ENCODE results near the gene COG2. TPM values are rescaled to one million over a fixed set of nuclear protein-coding genes. Genes with fewer than 3 reads are reported as not detected.
"Not testable (repeated sequence)": the region's sequence is repeated elsewhere in the genome, so short reads cannot be mapped to it uniquely, and the experiment has no call there.

The COG2 gene
- total RNA-seq, 6 experiments from 2014 or later, result 9.0 to 18.7 (median 13.0) TPM

- no peaks in the 10 kb centered on the region for H3K27me3 ChIP-seq
- no peaks in the 10 kb centered on the region for H3K36me3 ChIP-seq
- intact Hi-C loops (cut with DNase I), result no loop called here
- ATAC-seq (no peak), DNase-seq (no peak)
- H3K4me1 ChIP-seq, result peaks cover 0 to 6% (median 0%) of the 10 kb centered on the region in 4 donors
- WGBS (ENCODE audit: insufficient coverage, low coverage, low lambda C conversion rate, missing lambda C conversion rate), result 81% methylated on average over 2 of the region's 2 CpGs
- no peaks in the 10 kb centered on the region for H3K9me3 ChIP-seq
- no peak overlapping the region for H3K27ac ChIP-seq
- H3K4me3 ChIP-seq, result no peak overlapping the region
- TF ChIP-seq POLR2A (IDR thresholded peaks at IDR 0.05) (no peak), CTCF (IDR thresholded peaks at IDR 0.05) (no peak)
These were observed 9.0 kb downstream of the COG2 start for GRCh38 chr1:230651235-230651634.

GRCh38 chr1:230656719-230657118, 14.4 kb downstream of the COG2 start:
- 73% methylated on average over 1 of the region's 1 CpG for WGBS (ENCODE audit: insufficient coverage, low coverage, low lambda C conversion rate, missing lambda C conversion rate)
- H3K36me3 ChIP-seq, result peaks cover 0 to 17% (median 7%) of the 10 kb centered on the region in 4 donors
- H3K27ac ChIP-seq; intact Hi-C loops (cut with DNase I); DNase-seq; H3K9me3 ChIP-seq; H3K4me1 ChIP-seq; ATAC-seq; H3K4me3 ChIP-seq; H3K27me3 ChIP-seq: not testable (repeated sequence)

- ATAC-seq, result not testable (repeated sequence)
- no CpG with 5 or more reads among the region's 1 CpG for WGBS (ENCODE audit: insufficient coverage, low coverage, low lambda C conversion rate, missing lambda C conversion rate)
These were observed 15.8 kb downstream of the COG2 start for GRCh38 chr1:230658103-230658502.

GRCh38 chr1:230658691-230659090, 16.4 kb downstream of the COG2 start:
- intact Hi-C loops (cut with DNase I), result no loop called here
- H3K9me3 ChIP-seq, result no peaks in the 10 kb centered on the region
- no peak overlapping the region for H3K27ac ChIP-seq
- no peaks in the 10 kb centered on the region for H3K4me1 ChIP-seq
- DNase-seq (no peak), ATAC-seq (no peak)
- no peaks in the 10 kb centered on the region for H3K27me3 ChIP-seq
- H3K4me3 ChIP-seq, result no peak overlapping the region
- WGBS (ENCODE audit: insufficient coverage, low coverage, low lambda C conversion rate, missing lambda C conversion rate), result 92% methylated on average over 2 of the region's 2 CpGs
- H3K36me3 ChIP-seq, result peaks cover 0 to 22% (median 8%) of the 10 kb centered on the region in 4 donors
- TF ChIP-seq CTCF (IDR thresholded peaks at IDR 0.05), result no peak
- no peak for TF ChIP-seq POLR2A (IDR thresholded peaks at IDR 0.05)

More at GRCh38 chr1:230658103-230658502, 15.8 kb downstream of the COG2 start:
- DNase-seq; H3K9me3 ChIP-seq; H3K4me3 ChIP-seq; H3K4me1 ChIP-seq; H3K27me3 ChIP-seq; intact Hi-C loops (cut with DNase I); H3K27ac ChIP-seq: not testable (repeated sequence)
- H3K36me3 ChIP-seq, result peaks cover 0 to 17% (median 8%) of the 10 kb centered on the region in 4 donors

GRCh38 chr1:230661976-230662375, 19.7 kb downstream of the COG2 start:
- H3K4me1 ChIP-seq, result no peaks in the 10 kb centered on the region
- DNase-seq (no peak), ATAC-seq (no peak)
- no peaks in the 10 kb centered on the region for H3K9me3 ChIP-seq
- peaks cover 0 to 52% (median 17%) of the 10 kb centered on the region in 4 donors for H3K36me3 ChIP-seq
- H3K4me3 ChIP-seq, result no peak overlapping the region
- 64% methylated on average over 4 of the region's 4 CpGs for WGBS (ENCODE audit: insufficient coverage, low coverage, low lambda C conversion rate, missing lambda C conversion rate)
- H3K27me3 ChIP-seq, result no peaks in the 10 kb centered on the region
- TF ChIP-seq CTCF (IDR thresholded peaks at IDR 0.05), result no peak
- no peak for TF ChIP-seq POLR2A (IDR thresholded peaks at IDR 0.05)
- no peak overlapping the region for H3K27ac ChIP-seq
- intact Hi-C loops (cut with DNase I), result no loop called here

- no peaks in the 10 kb centered on the region for H3K9me3 ChIP-seq
- peaks cover 0 to 87% (median 12%) of the 10 kb centered on the region in 4 donors for H3K36me3 ChIP-seq
- TF ChIP-seq POLR2A (IDR thresholded peaks at IDR 0.05), result no peak
- TF ChIP-seq CTCF (IDR thresholded peaks at IDR 0.05), result no peak
- no peak overlapping the region for H3K4me3 ChIP-seq
- H3K4me1 ChIP-seq, result no peaks in the 10 kb centered on the region
- 98% methylated on average over 5 of the region's 6 CpGs for WGBS (ENCODE audit: insufficient coverage, low coverage, low lambda C conversion rate, missing lambda C conversion rate)
- ATAC-seq, result no peak
- H3K27me3 ChIP-seq, result no peaks in the 10 kb centered on the region
- DNase-seq, result no peak
- H3K27ac ChIP-seq, result no peak overlapping the region
- intact Hi-C loops (cut with DNase I), result no loop called here
These were observed 25.9 kb downstream of the COG2 start for GRCh38 chr1:230668227-230668626.

Data from right lobe of liver (tissue), 6 donors.